RPMI7951 (cell line): ENCODE data around the gene PHGDH. TPM values are rescaled to one million over a fixed set of nuclear protein-coding genes. Genes with fewer than 3 reads are reported as not detected.
A peak's percentile ranks its signal among the peaks of the same experiment; 100 is the strongest.
"Not testable (repeated sequence)": the region's sequence is repeated elsewhere in the genome, so short reads cannot be mapped to it uniquely, and the experiment has no call there.

Experiments
- DNase-seq: peaks from one replicate; pipeline ENCODE4 v3.0.0-alpha.2; 2012; ENCODE audit warnings: low read depth
- total RNA-seq: library from RNA; depleted of rRNA; stranded (reverse); fragments of >200 nt; shearing (Covaris generic); gene quantifications from 2 replicates; pipeline ENCODE4 v1.2.3, GENCODE V29; 2014

PHGDH gene
- total RNA-seq, 1 experiment from 2014 or later, result 46.1 TPM

DNA sequence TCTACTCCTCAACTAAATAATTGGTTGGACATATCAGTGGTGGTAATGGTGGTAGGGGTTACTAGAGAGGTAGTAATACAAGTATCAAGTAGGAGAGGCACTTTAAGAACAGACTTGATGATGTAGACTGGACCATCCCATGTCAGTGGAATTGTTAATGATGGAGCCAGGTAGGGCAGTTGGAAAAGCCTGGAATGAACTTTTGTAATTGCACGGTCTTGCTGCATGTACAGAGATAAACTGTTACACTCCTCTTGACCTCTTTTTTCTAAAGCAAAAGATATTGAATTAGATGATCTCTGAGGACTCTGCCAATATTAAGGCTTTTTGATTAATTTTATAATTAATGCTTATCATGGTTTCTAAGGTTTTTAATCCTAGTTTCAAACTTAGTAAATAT, 51.2 kb downstream of the PHGDH start:
- no peak for DNase-seq

DNA sequence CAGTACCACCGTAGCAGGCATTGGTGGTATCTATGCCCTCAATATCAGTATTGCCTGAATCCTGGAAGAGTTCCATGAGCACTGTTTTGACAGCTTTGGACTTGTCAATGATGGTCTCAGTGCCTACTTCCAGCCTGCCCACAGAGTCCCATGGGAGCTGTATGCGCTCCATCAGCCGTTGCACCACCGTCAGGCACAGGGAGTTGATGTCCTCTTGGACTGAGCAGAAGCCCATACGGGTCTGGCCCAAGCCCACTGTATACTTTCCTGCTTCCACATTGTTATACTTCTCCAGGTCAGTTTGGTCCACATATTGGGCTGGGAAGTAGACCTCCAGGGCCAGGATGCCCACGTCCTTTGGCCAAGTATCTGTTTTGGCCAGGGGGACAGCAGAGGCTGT, 52.5 kb downstream of the PHGDH start:
- no peak for DNase-seq

- DNase-seq, result no peak
Measured at GRCh38 chr1:119766374-119766794, 54.6 kb downstream of the PHGDH start.

DNA sequence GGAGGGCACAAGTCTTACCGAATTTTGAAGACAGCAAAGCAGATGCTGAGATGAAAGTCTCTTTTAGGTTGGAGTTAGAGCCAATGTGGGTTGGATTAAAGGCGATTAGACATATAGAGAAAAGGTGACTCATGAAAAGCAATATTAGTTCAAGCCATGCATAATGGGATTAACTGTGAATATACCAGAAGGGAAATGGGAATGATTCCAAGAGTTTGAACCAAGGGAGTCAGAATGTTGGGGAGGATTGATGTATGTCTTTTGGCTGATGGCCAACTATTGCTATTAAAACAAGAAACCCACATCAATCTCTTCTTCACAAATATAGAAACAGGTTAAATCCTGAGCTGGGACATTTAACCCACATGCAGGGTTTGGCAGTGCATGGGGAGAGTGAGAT, 55.8 kb downstream of the PHGDH start:
- DNase-seq, result no peak

- DNase-seq, result no peak
Measured at GRCh38 chr1:119768778-119769177, 57.0 kb downstream of the PHGDH start, which contains the start of gene HMGCS2. HMGCS2 (minus strand) TSS chr1:119768905; CDS start chr1:119768844, 61 bp downstream.

GRCh38 chr1:119771016-119771415, 59.3 kb downstream of the PHGDH start:
- no peak for DNase-seq

GRCh38 chr1:119771770-119772169, 60.0 kb downstream of the PHGDH start:
- no peak for DNase-seq

- DNase-seq, result no peak
Measured at GRCh38 chr1:119772298-119772697, 60.6 kb downstream of the PHGDH start.

DNA sequence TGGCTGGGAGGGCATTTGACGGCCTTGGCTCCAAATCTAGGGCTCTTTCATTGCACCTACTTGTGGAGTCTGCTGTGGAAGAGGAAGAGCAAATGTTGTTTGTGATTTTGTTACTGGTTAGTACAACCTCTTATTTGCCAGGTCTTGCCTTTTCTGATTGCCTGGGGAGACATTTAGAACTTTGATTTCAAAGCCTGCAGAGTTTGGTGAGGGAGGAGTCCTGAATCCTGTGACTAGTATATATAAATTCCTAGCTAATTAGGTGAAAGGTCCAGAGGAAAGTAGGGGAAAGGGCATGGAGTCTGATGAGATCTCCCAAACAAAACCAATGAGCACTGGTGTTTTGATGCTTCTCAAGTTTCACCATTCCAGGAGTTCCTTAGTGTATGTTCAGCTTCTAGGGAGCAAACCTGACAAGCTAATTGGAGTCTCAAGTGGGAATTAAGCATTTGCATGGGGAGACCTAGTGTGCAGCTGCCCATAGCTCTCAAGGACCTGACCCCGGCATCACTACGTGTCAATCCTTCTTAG, 62.0 kb downstream of the PHGDH start:
- peak; percentile 19 for DNase-seq

DNA sequence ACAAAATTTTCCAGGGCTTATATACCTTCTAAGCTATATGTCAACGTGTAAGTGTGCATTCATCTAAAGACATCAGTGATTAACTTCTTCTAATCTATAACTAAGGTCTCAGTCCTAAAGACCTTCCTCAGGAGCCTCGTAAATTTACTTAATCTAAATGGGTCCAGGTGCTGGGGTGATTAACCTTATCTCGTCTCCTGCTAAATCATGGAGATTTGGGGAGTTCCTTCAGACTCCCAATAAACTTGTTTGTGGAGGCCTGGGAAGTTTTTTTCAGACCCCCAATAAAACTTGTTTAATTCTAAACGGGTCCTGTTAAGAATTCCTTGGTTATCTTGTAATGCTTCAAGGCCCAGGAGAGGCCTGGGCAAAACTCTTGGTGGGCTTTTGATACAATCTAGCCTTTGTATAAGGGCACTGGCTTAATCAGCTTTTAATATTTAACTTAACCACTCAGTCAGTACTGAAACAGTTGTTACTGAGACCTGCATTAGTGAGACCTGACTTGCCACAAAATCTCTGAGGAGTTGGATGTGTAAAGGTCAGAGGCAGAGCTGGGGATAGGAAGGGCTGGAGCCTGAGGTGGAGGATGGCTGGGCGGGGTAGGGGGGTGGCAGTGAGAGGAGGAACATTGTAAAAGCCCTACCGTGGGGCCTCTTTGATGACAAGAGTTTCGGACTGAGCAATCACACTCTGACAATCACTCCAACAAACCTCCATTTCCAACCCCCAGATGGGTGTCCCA, 63.2 kb downstream of the PHGDH start:
- no peak for DNase-seq

GRCh38 chr1:119778359-119778758, 66.6 kb downstream of the PHGDH start:
- no peak for DNase-seq

DNA sequence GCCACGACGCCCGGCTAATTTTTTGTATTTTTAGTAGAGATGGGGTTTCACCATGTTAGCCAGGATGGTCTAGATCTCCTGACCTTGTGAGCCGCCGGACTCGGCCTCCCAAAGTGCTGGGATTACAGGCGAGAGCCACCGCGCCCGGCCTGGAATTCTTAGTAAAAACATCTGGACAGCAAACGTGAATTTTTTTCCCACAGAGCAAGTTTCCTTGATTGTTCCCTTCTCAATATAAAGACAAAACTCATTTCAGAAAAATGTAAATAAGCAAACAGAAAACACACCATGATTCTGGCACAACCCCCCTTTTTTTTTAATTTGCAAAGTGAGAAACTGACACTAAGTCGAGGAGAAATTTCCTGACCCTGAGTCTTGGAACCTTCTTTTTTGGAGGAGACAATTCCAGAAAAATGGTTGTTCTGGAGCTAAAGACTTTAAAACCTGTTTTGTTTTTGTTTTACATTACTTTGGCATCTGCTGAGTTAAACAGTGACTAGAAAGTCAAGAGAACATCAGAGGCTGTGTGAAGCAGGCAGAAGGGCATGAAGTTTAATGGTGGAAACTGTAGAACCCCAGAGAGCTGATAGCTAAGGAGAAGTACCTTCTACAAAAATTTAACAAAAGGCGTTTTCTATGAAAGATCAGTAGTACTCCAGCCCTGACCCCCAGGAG, 67.3 kb downstream of the PHGDH start:
- DNase-seq, result no peak

DNA sequence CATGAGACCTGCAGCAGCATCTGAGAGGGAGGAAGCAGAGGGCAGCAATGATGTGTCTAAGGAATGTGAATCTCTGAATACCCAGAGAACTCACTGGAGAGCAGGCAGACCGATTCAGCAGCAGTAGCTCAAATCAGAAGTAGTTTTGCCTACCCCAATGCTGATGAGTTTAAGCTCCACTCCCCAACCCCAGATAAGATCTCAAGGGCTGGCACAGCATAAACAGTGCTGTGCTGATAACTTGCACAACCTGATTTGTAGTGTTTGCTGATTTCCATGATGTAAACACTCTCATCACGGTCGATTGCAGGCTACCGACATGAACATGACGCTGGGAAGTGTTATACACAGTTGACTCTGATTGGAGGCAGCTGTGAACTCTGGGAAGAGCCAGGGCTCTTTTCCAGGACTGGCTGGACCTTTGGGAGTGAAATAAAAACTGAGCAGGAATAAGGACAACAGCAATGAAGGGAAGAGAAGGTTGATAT, 68.2 kb downstream of the PHGDH start:
- DNase-seq, result no peak

DNA sequence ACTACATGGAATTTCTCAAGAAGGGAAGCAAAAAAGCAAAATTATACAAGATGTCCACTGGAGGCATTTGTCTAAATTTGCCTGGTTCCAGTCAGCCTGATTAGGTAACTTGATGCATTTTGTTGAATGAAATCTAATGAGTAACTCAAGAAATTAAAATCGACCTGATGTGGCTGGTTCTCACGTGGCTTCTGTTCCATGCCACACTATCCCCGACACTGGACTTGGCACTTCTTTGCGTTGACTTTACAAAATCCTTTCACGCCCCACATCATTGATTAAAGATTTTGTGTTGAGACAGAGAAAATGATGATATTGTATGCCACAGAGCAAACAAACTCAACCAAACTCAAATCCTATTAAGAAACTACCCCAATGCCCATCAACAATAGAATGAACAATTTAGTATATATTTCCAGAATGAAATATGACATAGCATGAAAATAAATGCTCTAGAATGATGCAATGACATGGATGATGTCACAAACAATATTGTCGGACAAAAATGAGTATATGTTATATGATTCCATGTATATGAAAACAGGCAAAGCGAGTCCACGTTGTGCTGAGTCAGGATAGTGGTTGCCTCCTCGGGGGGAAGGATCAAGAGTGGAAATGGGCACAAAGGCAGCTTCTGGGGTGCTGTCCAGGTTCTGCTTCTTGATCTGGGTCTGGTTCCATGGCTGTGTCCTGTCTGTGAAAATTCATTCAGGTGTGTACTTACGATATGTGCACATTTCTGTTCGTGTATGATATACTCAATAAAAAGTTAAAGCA, 69.9 kb downstream of the PHGDH start:
- DNase-seq, result no peak

DNA sequence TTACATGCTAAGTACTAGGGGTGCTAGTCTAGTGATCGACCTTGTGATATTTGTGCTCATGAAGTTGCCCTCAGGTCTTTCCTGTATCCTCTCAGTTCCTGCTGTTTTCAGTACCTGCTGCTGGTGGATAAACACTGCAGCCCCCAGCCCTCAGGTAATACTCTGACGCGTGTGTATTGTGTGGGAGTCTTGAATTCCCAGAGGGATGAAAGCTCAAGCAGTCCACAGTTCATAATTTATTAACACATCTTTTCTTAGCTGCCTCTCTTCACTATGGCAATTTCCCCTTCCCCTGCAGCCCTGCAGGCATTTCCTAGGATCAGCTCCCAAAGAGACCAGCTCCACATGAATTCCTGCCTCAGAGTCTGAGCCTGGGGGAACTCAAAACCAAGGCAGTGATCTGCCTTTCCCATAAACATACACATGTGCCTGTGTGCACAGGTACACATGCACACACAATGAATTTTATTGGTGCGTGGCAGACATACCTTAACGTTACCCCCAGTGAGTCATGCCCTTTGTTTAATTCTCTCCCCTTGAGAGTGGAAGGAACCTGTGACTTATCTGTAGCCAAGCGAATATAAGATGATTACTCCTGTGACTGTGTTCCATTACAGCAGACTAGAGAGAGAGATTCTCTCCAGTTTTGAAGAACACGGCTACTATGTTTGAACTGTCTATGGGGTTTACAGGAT, 71.0 kb downstream of the PHGDH start:
- DNase-seq, result no peak

DNA sequence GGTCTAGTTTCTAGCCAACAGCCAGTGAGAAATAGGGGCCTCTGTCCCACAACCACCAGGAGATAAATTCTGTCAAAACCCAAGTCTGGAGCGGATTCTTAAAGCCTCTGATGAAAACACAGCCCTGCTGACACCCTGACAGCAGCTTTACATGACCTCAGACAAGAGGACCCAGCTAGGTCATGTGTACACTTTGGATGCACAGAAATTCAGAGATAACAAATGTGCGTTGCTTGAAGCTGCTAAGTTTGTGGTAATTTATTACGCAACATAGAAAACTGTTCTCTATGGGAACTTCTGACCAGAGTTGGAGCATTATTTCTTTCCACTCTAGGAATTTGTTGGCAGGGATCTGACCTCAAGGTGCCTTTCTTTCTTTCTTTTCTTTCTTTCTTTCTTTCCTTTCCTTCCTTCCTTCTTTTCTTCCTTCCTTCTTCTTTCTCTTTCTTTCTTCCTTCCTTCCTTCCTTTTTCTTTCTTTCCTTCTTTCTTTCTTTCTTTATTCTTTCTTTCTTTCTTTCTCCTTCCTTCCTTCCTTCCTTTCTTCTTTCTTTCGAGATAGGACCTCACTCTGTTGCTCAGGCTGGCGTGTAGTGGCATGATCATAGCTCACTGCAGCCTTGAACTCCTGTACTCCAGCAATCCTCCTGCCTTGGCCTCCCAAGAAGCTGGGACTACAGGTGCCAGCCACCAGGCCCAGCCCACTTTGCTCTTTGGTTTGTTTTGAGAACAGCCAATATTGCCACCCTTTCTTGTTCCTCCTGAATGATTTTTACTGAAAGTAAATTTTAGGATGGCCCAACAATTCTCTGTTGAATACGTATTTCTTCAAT, 71.8 kb downstream of the PHGDH start:
- DNase-seq, result no peak

DNA sequence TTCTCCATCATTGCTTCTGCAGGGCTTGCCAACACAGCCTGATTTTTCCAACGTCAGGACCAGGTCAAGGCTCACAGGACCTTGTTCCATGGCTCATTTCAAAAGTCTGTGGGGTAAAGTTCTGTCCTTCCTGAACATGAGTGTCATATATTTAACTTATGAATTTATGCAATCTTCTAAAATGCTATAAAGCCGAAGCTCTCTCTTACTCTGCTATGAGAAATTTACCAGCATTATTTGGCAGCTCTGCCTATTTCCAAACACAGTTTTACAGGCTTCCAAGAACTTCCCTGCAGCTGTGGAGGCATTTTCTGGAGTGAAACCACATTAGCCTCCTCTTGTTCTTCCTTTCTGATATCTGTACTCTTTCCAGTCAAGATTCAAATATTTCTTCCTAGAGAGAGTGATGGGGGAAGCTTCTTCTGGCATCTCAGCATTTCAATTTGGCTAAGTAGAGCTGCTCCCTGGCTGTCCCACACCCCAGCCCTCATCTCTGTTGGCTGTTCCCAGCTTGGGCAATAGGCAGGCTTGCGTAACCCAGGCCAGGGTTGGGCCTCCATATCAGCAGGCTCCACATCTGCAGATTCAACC, 72.6 kb downstream of the PHGDH start:
- DNase-seq, result no peak

DNA sequence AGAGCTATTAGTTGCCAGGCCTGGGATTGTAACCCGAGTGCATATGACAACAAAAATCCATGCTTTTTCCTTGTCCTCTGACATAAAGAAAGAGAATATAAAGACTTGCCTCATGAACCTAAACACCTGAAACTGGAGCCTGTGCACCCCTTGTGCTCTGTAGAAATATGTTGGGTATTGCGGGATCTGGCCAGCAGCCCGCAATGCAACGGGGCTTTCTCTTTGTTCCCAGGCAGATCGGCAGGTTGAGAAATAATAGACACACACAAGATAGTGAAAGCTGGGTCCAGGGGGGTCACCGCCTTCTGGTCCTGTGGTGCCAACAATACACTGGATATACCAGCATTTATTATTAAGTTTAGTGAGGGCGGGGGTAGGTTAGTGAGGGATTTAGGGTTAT, 74.3 kb downstream of the PHGDH start:
- DNase-seq, result not testable (repeated sequence)

GRCh38 chr1:119786473-119787050, 74.8 kb downstream of the PHGDH start:
- DNase-seq, result not testable (repeated sequence)

GRCh38 chr1:119787776-119788175, 76.0 kb downstream of the PHGDH start:
- DNase-seq, result no peak
